SK-N-SH (cell line): ENCODE measurements around the gene DDX41.

ENCODE experiments used
- CHD2 ChIP-seq: fragments of 150-350 bp; IDR thresholded peaks from 2 replicates; pipeline ENCODE4 v1.6.1; 2018; ENCODE audit warnings: low read length; ENCODE audit not compliant: partially characterized antibody
- CTCF ChIP-seq: fragments of 200-600 bp; sonication (generic); IDR thresholded peaks from 2 replicates; pipeline ENCODE4 v1.6.1; 2017; ENCODE audit warnings: antibody characterized with exemption, mild to moderate bottlenecking, moderate library complexity
- YY1 ChIP-seq: IDR thresholded peaks from 2 replicates; pipeline ENCODE4 v1.4.0; 2012; ENCODE audit warnings: low read depth, mild to moderate bottlenecking

DNA sequence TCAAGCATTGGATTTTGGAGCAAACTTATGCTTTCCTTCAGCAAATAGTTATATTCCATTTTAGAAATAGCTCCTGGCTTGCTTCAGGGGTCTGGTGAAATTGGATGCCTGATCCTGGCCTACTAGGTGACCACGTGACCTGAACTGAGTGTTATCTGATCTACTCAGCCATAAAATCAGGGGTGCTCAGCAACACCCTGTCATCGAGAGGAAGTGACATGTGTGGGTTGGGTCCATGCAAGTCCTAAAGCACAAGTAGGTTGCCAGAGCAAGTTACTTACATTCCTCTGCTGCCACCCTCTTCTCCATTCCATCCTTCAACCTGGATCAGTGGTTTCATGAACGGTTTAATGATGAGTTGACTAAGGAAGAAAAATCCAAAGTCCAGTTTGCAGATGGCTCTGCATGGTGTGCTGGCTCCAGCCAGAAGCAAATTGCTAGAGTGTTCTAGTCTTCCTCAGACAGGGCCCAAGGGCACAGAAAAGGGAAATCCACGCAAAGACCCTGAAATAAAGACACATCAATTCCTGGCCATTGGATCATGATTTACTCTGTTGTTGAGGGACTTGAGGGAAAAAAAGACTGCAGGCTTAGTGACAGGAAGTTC is 40.4 kb upstream of the DDX41 start:
- TF ChIP-seq YY1 (no peak), CTCF (no peak), CHD2 (no peak)
